Neural cell (in vitro differentiated cells): ENCODE data around the gene IGIP. TPM values are rescaled to one million over a fixed set of nuclear protein-coding genes. Genes with fewer than 3 reads are reported as not detected.

Experiments
- H2AFZ ChIP-seq: fragments of 200-600, 300-800 bp; sonication (generic), shearing (Covaris generic); 2 replicates; pipeline ENCODE4 v1.6.0; 2014; ENCODE audit warnings: low read depth, mild to moderate bottlenecking, antibody characterized with exemption, low read length, moderate library complexity
- H3F3A ChIP-seq: fragments of 200-600 bp; shearing (Covaris generic); 2 replicates; pipeline ENCODE4 v1.6.1; 2016; ENCODE audit warnings: mild to moderate bottlenecking, moderate library complexity, mixed read lengths, antibody characterized with exemption, low read length; ENCODE audit not compliant: insufficient read depth, poor library complexity, severe bottlenecking
- H3K27ac ChIP-seq: fragments of 200-600, 300-800 bp; sonication (generic), shearing (Covaris generic); 2 replicates; pipeline ENCODE4 v1.5.1; 2014; ENCODE audit warnings: mild to moderate bottlenecking, low read length, moderate library complexity
- H3K27me3 ChIP-seq: fragments of 300-800, 200-600 bp; sonication (generic), shearing (Covaris generic); 2 replicates; pipeline ENCODE4 v1.6.0; 2014; ENCODE audit warnings: mild to moderate bottlenecking, low read depth, low read length, moderate library complexity; ENCODE audit not compliant: insufficient read depth
- H3K36me3 ChIP-seq: fragments of 300-800, 200-600 bp; sonication (generic), shearing (Covaris generic); 2 replicates; pipeline ENCODE4 v1.5.1; 2014; ENCODE audit warnings: mild to moderate bottlenecking, antibody characterized with exemption, low read length, moderate library complexity; ENCODE audit not compliant: insufficient read depth
- H3K4me2 ChIP-seq: fragments of 300-800, 200-600 bp; sonication (generic), shearing (Covaris generic); 2 replicates; pipeline ENCODE4 v1.6.0; 2014; ENCODE audit warnings: mild to moderate bottlenecking, low read length
- H3K4me3 ChIP-seq: fragments of 300-800, 200-600 bp; sonication (generic), shearing (Covaris generic); 2 replicates; pipeline ENCODE4 v1.5.1; 2014; ENCODE audit warnings: mild to moderate bottlenecking, low read length, moderate library complexity
- H3K79me2 ChIP-seq: fragments of 200-600 bp; shearing (Covaris generic); replicated peaks from 2 replicates; pipeline ENCODE4 v1.6.0; 2014; ENCODE audit warnings: mild to moderate bottlenecking, low read length, moderate library complexity; ENCODE audit not compliant: insufficient read depth
- H3K9ac ChIP-seq: fragments of 300-800, 200-600 bp; sonication (generic), shearing (Covaris generic); 2 replicates; pipeline ENCODE4 v1.6.1; 2016; ENCODE audit warnings: mild to moderate bottlenecking, low read length, mixed read lengths
- H3K9me2 ChIP-seq: fragments of 200-600 bp; shearing (Covaris generic); 2 replicates; pipeline ENCODE4 v1.6.1; 2016; ENCODE audit warnings: mild to moderate bottlenecking, low read length, mixed read lengths; ENCODE audit not compliant: insufficient read depth
- H3K9me3 ChIP-seq: fragments of 200-600, 300-800 bp; sonication (generic), shearing (Covaris generic); 2 replicates; pipeline ENCODE4 v1.6.1; 2016; ENCODE audit warnings: mild to moderate bottlenecking, mixed run types, low read length, moderate library complexity, mixed read lengths
- H4K20me1 ChIP-seq: fragments of 200-600 bp; shearing (Covaris generic); 2 replicates; pipeline ENCODE4 v1.6.1; 2016; ENCODE audit warnings: mild to moderate bottlenecking, mixed run types; ENCODE audit not compliant: insufficient read depth
- CTCF ChIP-seq: fragments of 450-650 bp; IDR thresholded peaks from 2 replicates; pipeline ENCODE4 v1.5.1; 2014; ENCODE audit warnings: antibody characterized with exemption, mild to moderate bottlenecking, moderate library complexity; ENCODE audit not compliant: poor library complexity, severe bottlenecking
- EP300 ChIP-seq: fragments of 450-650 bp; conservative IDR thresholded peaks from 2 replicates; pipeline ENCODE4 v1.6.1; 2014; ENCODE audit warnings: antibody characterized with exemption, mild to moderate bottlenecking, moderate library complexity; ENCODE audit not compliant: poor library complexity, severe bottlenecking
- EZH2 ChIP-seq: fragments of 200-600, 300-800 bp; shearing (Covaris generic), sonication (generic); IDR thresholded peaks from 2 replicates; pipeline ENCODE4 v1.6.1; 2014; ENCODE audit warnings: antibody characterized with exemption, low read length, borderline replicate concordance, mild to moderate bottlenecking; ENCODE audit not compliant: insufficient read depth, poor library complexity, severe bottlenecking
- MXI1 ChIP-seq: fragments of 450-650 bp; conservative IDR thresholded peaks from 2 replicates; pipeline ENCODE4 v1.6.1; 2014; ENCODE audit warnings: antibody characterized with exemption, mild to moderate bottlenecking; ENCODE audit not compliant: poor library complexity, severe bottlenecking
- POLR2AphosphoS5 ChIP-seq: IDR thresholded peaks from 2 replicates; pipeline ENCODE4 v1.6.1; 2012
- RAD21 ChIP-seq: fragments of 450-650 bp; conservative IDR thresholded peaks from 2 replicates; pipeline ENCODE4 v1.6.1; 2014; ENCODE audit warnings: antibody characterized with exemption, mild to moderate bottlenecking, moderate library complexity
- REST ChIP-seq: IDR thresholded peaks from 2 replicates; pipeline ENCODE4 v1.6.1; 2012; ENCODE audit warnings: borderline replicate concordance
- SMC3 ChIP-seq: fragments of 450-650 bp; conservative IDR thresholded peaks from 2 replicates; pipeline ENCODE4 v1.6.1; 2014; ENCODE audit warnings: antibody characterized with exemption, mild to moderate bottlenecking, moderate library complexity; ENCODE audit not compliant: poor library complexity
- TAF1 ChIP-seq: IDR thresholded peaks from 2 replicates; pipeline ENCODE4 v1.6.1; 2012; ENCODE audit warnings: low read depth
- polyA minus RNA-seq: library from RNA; depleted of rRNA, polyadenylated mRNA; stranded (reverse); fragments of >200 nt; gene quantifications from 2 replicates; pipeline ENCODE4 v1.2.3, GENCODE V29; 2014
- polyA plus RNA-seq: library from polyadenylated mRNA; depleted of rRNA; stranded (reverse); fragments of >200 nt; gene quantifications from 2 replicates; pipeline ENCODE4 v1.2.3, GENCODE V29; 2014

The IGIP gene
- polyA plus RNA-seq (2.9 and 4.4 TPM in 2 replicates), polyA minus RNA-seq (4.4 and 5.0 TPM in 2 replicates)

- Histone ChIP-seq H3K4me2 (no peak within 1 kb of the TSS), H3K36me3 (no peaks in the 10 kb centered on the region), H4K20me1 (no peaks in the 10 kb centered on the region), H3K4me3 (no peak within 1 kb of the TSS), H3K79me2 (no peaks in the 10 kb centered on the region), H3F3A (no peaks in the 10 kb centered on the region), H3K9ac (no peak within 1 kb of the TSS), H3K27me3 (no peaks in the 10 kb centered on the region), H2AFZ (no peak within 1 kb of the TSS), H3K9me3 (no peaks in the 10 kb centered on the region), H3K27ac (no peak within 1 kb of the TSS), H3K9me2 (no peaks in the 10 kb centered on the region)
- TF ChIP-seq REST (no peak), RAD21 (no peak), EZH2 (no peak), MXI1 (no peak), TAF1 (no peak)
Measured at GRCh38 chr5:140125637-140126036, at the start of gene IGIP. Gene IGIP, plus strand, starts transcription at chr5:140125937. Its CDS starts 2,540 bp downstream, at chr5:140128477.

- H3F3A ChIP-seq = no peaks in the 10 kb centered on the region
- no peak overlapping the region for H3K9ac ChIP-seq
- no peak overlapping the region for H3K4me2 ChIP-seq
- no peaks in the 10 kb centered on the region for H3K36me3 ChIP-seq
- H3K9me2 ChIP-seq = no peaks in the 10 kb centered on the region
- H2AFZ ChIP-seq = no peak overlapping the region
- H3K9me3 ChIP-seq = no peaks in the 10 kb centered on the region
- H4K20me1 ChIP-seq = no peaks in the 10 kb centered on the region
- no peaks in the 10 kb centered on the region for H3K79me2 ChIP-seq
- H3K27ac ChIP-seq = no peak overlapping the region
- no peak overlapping the region for H3K4me3 ChIP-seq
- no peak for TF ChIP-seq SMC3
- no peak for TF ChIP-seq TAF1
- H3K27me3 ChIP-seq = peaks cover 16% of the 10 kb centered on the region
Measured at GRCh38 chr5:140076142-140076541, 49.6 kb upstream of the IGIP start.

GRCh38 chr5:140076788-140077187 lies 48.9 kb upstream of the IGIP start:
- Histone ChIP-seq H3K36me3 (no peaks in the 10 kb centered on the region), H3K79me2 (no peaks in the 10 kb centered on the region), H3K9me2 (no peaks in the 10 kb centered on the region), H3K4me3 (no peak overlapping the region), H3K9me3 (no peaks in the 10 kb centered on the region), H2AFZ (no peak overlapping the region), H3F3A (no peaks in the 10 kb centered on the region), H3K27me3 (peaks cover 16% of the 10 kb centered on the region), H3K27ac (no peak overlapping the region), H3K4me2 (no peak overlapping the region), H4K20me1 (no peaks in the 10 kb centered on the region), H3K9ac (no peak overlapping the region)
- no peak for TF ChIP-seq SMC3
- no peak for TF ChIP-seq EZH2
- no peak for TF ChIP-seq RAD21
- no peak for TF ChIP-seq POLR2AphosphoS5
- TF ChIP-seq REST = no peak
- no peak for TF ChIP-seq MXI1
- no peak for TF ChIP-seq EP300
- no peak for TF ChIP-seq CTCF
